ENCODE data around the gene MTMR3.
"Not testable (repeated sequence)": the region's sequence is repeated elsewhere in the genome, so short reads cannot be mapped to it uniquely, and the experiment has no call there.

The MTMR3 gene

DNA sequence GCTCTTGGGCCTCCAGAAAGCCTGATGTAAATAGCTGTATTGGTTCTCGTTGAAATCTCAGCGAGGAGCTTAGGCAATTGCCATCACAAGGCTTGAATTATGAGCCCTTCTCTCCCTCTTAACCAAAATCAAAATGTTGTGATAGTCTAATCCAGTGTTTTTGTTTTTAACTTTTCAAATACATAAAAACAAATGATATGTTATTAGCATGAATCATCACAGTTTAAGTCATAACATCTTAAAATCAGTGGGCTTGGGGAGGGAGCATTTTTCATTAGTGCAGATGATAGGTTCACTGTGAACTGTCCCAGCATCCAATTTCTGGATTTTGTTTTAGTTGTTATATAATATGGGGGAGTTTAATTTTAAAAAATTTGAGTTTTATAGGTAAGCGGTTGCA, 148.4 kb downstream of the MTMR3 start:
- DNase-seq = no peak

DNA sequence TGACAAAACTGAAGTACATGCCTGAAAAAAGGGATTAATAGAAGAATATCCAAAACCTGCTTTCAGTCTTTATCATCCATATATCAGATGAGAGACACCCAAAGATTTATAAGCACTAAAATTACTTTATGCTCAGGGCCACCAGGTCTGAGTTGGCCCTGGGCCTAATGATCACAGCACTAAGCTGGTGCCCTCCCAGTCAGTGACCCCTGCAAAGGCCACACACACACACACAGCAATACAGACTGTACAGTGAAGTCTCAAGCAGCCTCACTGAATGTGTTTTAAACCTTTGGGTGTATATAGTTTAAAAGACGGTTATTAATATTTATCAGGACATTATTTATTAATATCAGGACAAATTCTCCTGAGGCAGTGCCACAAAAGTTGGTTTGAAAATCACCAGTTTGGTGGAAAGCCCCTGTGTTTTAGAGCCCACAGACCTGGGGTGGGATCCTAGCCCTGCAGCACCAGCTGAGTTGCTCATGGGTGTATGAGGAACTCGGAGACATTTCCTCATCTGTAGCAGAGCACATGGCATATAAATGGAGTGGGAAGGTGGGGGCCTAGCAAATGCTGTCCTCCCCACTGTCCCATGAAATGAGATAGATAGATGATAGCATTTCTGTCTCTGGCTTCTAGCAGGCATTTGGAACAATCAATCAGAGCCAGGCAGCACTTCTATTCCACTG, 148.9 kb downstream of the MTMR3 start:
- DNase-seq = no peak

DNA sequence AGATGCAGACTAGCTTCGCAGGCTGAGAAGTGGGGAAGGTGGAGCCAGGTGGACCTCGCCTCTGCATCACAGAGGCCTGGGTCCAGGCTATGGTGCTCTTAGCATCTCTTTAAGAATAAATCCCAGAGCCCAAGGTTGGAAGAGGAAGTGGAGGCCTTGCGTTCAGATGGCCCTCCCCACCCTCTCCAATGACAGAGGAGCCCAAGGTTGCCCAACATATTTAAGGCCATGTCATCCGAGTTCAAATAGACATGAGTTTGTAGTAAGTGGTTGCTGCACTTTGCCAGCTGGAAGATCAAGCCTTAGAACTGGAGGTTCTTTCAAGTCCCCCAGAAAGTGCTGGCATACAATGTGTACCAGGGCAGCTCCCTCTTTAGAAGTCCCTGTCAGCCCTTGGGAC, 150.2 kb downstream of the MTMR3 start:
- no peak for DNase-seq

DNA sequence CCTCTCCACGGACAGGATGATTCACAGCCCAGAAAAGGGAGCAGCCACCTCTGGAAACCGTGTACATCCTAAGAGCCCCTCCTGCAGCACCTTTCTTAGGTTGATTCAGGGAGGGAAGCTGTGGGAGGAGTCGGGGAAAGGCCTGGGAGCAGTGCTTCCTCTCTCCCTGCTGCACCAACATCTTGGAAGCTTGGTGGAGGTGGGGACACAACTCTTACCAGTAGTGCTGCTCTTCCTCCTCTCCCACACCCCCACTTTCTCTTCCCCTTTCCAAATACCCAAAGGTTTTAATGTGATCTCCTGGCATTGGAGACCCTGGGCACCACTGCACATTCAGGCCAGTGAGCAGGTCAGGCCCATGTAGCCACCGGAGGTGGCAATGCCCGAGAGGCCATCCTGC, 150.9 kb downstream of the MTMR3 start:
- no peak for DNase-seq

DNA sequence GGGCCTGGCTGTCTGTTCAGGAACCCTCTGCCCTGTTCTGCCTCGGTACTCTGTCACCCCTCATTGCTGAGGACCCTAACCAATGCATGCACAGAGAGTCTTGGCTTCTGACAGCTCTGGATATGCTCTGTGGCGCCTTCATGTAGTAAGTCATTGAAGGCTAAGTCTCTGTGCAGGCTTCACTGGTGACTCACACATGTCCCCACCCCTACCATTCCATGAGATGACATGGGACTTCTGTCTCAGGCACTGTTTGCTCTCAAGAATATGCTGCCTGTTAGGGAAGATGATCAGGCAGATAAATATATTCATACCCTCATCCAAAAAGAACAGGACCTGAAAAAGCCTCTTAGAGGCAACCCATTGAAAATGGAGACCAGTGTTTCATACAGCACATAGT, 153.7 kb downstream of the MTMR3 start:
- DNase-seq = no peak

DNA sequence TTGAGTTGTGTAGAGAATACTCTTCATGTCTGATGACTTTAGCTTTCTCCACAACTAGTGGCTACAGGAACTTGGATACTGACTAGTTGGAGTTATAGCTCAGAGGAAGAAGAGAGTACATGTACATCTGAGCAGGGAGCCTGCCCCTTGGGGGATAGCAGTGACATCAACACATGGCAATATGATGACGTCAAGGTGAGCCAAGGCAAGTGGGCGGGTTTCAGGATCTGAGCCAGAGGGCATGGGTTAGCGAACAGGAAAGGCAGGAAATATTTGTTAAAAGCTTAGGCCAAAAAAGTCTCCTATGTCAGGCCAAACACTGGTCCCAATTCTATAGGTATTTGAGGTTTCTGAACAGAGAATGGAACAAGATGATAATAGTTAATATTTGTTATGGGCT, 155.2 kb downstream of the MTMR3 start:
- no peak for DNase-seq

DNA sequence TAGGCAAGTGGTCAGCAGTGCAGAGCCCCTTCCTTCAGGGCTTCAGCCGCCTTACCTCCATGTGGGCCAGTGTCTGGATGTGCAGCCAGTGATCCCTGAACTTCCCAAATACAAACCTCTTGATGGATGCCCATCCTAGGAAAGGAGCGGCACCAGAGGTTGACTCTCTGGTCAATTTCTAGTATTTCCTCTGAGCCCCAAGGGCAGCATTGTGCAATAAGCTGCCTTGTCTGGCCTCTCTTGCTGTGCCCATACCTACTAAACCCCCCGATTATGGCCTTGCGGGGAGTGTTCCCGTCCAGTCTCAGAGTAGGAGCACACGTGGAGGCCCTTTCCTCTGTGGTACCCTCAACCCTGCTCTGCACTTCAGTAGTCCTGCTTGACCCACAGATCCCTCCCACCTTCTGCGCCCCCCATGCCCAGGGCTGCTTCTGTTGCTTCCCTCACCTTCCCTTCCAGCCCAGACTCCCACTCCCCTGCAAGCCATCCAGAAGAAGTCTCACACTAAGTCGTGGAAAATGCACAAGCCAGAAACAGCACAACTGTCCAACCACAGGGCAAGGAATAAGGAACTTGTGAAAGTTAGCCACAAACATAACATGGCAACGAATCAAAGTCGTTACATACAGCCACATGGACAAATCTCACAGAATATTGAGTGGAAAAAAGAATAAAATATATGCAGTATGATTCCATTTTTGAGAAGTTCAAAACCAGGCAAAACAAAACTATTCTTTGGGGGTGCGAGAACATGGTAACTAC, 157.7 kb downstream of the MTMR3 start:
- DNase-seq = no peak

DNA sequence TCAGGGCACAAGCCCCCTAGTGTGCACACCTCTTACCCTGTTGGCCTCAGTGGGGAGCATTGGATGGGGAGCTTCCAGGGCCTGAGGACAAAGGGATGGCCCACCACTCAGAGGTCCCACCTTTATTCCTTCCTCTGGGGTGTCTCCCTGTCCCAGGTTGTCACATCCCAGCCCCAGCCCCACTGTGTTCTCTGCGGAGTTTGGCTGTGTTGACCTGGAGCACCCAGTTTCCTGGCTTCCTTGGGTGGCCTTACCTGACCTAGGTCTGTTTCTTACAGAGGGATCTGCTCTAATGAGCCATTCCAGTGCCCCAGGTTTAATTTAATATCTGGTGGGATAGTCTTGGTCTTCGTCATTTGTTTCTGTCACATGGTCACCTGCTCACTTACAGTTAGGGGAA, 158.5 kb downstream of the MTMR3 start:
- no peak for DNase-seq

DNA sequence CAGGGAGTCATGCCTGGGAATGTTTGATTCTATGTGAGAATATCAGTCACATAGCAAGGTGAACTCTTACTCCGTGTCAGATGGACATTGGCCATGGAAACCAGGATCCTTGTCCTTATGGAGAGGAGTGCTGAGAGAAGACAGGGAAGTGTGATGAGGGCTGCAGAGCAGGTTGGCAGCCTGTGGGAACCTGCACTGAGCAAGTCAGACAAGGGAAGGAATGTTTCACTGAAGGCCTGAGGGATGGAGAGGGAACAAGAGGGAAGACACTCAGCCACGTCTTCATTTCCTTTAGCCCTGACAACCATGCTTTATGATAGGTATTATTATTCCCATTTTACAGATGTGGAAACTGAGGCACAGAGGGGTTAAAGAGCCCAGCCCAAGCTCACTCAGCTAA, 158.9 kb downstream of the MTMR3 start:
- no peak for DNase-seq

DNA sequence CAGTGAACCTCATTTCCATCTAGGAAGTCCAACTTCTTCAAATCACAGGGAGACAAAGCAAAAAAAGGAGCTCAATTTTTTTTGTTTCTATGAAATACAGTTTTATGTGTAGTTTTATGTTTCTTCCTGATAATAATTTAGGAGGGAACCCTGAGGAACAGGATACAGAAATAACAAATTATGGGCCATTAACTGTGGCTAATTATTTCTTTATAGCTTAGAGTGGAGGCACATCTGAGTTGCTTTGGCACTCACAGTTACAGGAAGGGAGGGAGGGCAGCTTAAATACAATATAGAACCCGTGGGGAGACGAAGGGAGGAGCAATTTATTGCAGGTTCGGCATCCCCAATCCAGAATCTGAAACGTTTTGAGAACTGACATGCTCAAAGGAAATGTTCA, 160.2 kb downstream of the MTMR3 start:
- DNase-seq = no peak

DNA sequence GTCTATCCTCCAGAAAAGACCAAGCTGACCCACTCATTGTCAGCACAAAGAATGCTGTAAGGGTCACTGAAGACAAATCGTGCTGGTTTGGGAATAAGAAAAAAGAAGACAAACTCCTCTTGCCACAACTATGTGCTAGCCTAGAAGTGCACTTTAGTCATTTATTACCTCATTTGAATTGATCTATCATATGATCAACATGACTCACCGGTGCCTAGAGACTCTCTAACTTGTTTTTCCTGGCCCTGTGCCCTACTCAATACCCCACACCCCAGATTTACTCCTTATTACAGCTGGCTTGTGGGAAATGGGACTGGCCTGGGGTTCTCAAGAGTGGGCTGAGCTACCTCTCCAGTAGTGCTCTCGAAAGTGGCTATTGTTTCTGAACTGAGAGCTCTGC, 161.4 kb downstream of the MTMR3 start:
- DNase-seq = no peak

DNA sequence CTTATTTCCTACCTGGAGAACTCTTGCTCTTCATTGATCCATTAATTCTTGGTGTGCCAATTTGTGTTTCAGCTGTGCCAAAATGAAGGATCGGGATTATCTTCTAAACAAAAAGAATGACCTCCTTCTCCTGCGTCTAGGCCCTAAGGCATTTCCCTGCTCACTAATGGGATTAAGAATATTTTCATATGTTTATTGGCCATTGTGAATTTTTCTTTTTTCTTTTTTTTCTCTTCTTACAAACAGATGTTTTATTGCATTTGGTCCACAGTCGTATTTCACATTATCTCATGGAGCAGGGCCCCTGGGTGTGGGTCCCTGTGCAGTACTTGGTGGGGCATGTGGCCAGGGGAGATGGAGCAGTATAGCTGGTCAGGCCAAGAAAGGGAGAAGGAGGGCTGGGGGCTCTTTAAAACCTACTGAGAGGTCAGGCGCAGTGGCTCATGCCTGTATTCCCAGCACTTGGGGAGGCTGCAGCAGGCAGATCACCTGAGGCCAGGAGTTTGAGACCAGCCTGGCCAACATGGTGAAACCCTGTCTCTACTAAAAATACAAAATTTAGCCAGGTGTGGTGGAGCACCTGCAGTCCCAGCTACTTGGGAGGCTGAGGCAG, 162.0 kb downstream of the MTMR3 start:
- no peak for DNase-seq

DNA sequence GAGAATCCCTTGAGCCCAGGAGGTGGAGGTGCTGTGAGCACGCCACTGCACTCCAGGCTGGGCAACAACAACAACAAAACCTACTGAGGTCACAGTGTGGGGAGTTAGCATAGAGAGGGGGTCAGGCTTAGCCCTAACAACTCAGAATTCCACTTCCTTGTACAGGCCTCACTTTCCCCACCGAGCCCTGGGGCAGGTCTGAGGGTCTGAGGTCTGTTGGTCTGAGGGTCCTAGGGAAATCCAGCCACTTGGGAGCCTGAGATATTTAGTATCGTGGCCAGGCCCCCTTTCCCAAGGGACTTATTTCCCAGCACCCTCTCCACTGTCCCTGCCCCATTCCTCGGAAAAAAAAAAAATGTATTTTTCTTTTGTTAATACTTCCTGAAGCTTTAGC, 162.5 kb downstream of the MTMR3 start:
- DNase-seq = no peak

DNA sequence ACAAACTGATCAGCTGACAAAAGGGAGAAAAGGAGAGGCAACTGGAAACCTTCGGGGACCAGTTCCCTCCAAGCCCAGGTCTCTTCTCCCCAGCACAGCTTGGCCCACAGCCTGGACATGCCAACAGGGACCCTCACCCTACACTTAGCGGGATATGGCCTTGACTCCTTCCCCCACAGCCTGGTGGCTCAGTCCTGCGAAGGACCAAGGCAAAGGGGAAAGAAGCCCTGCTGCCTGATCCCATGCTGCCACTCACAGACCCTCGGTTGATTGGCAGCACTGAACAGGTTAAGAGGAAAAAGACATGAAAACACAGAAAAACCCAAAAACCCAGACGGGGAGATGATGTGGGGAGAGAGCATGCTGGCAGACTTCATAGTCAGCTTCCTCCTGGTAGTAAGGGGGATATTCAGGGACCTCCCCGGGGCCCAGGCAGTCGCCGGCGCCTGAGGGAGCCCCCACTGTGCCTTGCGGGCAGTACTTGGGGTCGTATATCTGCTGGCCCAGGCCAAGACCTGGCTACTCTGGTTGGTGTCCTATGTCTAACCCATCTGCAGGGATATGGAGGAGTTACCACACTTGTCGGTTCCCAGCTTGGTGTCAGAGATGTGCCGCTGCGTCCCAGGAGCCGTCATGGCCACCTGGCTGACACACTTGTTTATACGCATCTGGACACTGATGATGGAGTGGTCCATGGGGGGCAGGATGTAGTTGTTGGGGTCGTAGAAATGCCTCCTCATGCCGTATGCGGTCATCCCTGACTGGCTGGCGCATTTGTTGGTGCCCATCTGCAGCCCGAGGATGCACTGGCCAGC, 163.1 kb downstream of the MTMR3 start:
- no peak for DNase-seq

DNA sequence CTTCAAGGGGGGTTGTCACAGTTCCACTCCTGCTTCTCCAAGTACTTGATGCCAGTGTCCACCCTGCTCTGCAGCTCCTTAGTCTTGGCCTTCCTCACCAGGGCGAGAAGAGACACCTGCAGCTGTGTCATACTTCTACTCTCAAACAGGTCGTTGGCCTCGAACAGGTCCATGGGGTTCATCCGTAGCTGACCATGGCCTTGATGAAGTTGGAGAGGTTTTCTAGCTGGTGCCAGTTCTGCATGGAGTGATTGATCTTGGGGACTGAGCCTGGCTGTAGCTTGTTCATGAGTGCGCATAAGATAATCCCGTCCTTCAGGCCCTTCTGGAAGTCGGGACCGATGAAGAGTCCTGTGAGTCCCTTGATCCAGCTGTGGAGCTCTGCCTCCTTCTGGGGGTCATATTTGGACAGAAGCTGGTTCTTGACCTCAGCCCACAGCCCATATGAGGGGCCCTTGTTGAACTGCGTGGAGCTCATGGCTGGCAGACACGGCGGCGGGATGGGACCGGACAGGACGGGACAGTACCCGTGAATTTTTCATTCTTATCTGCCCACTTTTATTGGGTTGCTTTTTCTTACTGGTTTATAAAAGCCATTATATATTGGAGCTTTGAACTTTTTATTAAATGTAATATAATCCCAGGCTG, 163.9 kb downstream of the MTMR3 start:
- no peak for DNase-seq

DNA sequence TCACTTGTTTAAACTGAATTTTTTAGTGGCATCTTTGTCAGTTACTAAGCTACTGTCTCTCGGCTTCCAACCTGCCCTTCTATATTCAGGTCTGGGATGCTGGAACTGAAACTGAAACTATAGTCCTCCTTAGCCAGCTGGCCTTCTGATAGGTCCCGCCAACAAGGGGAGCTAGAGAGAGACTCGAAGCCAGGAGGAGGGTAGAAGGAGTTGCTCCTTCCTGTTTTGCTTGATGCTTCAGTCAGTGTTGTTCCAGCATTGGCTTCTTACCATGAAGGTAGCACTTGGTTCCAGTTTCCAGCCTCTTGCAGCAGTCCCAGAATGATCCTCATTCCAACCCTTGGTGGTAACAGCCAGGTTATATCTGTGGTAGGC, 164.4 kb downstream of the MTMR3 start:
- DNase-seq = no peak

DNA sequence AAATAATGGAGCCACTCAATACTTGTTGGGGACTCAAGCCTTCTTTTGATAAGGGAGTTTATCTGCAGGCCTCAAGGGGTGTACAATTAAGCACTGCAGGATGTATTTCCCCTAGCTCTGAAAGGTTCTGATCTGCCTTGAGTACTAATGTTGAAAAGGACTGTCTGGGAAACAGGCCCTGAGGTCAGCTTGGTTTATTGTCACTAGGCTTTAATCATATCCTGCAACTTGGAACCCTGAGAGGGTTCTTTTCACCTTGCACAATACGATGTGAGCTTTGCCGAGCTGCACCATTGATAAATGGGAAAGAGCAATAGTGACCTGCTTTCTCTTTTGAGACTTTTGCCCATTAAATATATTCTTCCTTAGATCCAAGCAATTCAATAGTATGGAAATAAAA, 165.7 kb downstream of the MTMR3 start:
- no peak for DNase-seq

DNA sequence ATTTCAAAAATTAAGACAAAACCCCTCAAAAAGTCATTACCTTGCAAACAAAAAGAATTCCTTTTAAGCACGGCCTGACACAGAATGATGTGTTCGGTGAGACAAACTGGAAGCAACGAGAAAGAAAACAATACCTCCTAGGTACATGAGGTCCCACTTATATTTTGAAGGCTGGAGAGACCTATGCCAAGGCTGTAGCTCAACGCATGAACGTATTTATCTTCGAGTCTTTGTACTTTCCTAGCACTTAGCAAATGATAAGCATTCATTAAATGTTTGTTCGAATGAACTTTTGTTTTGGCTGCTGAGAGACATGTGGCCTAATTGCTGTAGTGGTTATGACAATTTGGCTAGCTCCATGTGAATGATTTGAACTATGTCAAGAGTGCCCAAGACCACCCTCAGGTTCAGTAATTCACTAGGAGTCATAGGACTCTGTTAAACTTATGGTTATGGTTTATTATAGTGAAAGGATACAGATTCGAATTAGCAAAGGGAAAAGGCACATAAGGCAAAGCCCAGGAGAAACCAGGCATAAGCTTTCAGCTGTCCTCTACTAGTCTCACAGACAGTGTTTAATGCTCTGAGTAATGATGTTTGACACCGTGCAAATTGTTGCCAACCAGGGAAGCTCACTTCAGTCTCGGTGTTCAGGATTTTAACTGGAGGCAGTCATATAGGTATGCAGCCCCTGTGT, 171.2 kb downstream of the MTMR3 start:
- DNase-seq = no peak

DNA sequence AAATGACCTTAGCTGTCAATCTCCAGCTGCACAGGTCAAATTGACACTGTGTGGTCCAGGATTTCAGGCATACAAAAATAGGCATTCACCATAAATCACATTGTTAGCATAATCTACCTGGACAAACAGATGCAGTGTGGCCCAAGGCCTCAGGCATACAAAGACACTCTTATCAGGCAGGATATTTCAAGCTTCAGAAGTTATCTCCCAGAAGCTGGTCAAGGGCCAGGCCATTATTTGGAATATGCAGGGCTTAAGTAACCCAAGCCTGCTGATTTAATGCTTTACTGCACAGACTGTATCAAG, 171.7 kb downstream of the MTMR3 start:
- DNase-seq = no peak

DNA sequence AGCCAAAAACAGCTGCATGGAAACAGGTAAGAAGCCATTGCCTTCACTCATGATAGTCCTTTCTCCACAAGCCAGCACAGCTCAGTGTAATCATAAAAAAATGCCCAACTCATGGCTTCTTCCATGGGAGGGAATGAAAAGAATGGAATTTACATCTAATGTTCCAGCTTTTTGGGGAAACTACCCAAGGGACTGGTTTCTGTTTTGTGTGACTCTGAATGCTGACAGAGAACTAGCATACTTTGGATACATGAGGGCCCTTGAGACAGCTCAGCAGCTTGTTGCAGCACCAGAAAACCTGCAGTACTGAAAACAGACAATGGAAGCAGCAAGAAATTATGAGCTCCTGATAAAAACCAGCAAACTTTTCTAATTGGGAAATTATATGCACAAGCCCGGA, 173.0 kb downstream of the MTMR3 start:
- DNase-seq = no peak

DNA sequence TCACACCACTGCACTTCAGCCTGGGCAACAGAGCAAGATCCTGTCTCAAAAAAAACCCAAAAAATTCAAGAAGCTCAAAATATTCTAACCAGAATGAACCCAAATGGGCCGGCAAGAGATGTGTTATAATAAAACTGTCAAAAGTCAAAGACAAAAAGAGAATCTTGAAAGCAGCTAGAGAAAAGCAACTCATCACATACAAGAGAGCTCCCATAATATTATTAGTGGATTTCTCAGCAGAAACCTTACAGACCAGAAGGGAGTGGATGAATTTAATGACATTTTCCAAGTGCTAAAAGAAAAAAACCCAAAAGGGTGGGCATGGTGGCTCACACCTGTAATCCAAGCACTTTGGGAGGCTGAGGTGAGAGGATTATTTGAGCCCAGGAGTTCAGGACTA, 174.4 kb downstream of the MTMR3 start:
- DNase-seq = no peak

DNA sequence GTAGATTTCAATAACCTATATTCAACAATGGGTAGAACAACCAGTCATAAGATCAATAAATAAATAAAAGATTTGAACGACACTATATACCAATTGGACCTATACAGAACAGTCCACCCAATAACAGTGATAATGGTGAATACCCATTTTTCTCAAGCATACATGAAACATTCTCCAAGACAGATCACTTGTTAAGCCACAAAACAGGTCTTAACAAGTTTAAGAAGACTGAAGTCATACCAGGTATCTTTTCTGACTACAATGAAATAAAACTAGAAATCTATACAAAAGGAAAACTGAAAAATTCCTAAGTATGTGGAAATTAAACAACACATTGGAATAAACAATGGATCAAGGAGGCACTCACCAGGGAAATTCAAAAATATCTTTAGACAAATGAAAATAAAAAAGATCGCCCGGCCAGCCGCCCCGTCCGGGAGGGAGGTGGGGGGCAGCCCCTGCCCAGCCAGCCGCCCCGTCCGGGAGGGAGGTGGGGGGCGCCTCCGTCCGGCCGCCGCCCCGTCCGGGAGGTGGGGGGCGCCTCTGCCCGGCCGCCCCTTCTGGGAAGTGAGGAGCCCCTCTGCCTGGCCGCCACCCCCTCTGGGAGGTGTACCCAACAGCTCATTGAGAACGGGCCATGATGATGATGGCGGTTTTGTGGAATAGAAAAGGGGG, 176.5 kb downstream of the MTMR3 start:
- not testable (repeated sequence) for DNase-seq

Data from NCI-H187 treated with DMSO at 0.1 percent for 48 hours (cell line).